GM12878 (cell line): Measurements from ENCODE around the gene TYROBP. TPM values are rescaled to one million over a fixed set of nuclear protein-coding genes. Genes with fewer than 3 reads are reported as not detected.

ENCODE experiments used
- ATAC-seq: fragments of 200-7000 bp; cut with Tn5 transposase; 3 replicates; pipeline ENCODE4 v1.9.1; 2020; ENCODE audit warnings: mild to moderate bottlenecking, moderate library complexity
- BruUV-seq: library from RNA; stranded (reverse); fragments of 400-500 nt; replicated peaks from 2 replicates; lab custom pipeline; 2021; lab: Mats Ljungman, UMichigan
- CTCF ChIA-PET: fragments of 300-600 bp; sonication (Branson Sonifier 250); formaldehyde crosslinking; extraction: SDS; loops from one replicate; lab custom pipeline; 2021; ENCODE audit warnings: inconsistent platforms; lab: Yijun Ruan, JAX
- POLR2A ChIA-PET: fragments of 350-600 bp; formaldehyde crosslinking; extraction: SDS; loops from one replicate; lab custom pipeline; 2021; ENCODE audit warnings: inconsistent platforms; lab: Charles Lee
- RAD21 ChIA-PET: fragments of 300-600 bp; sonication (Branson Sonifier 250); formaldehyde crosslinking; loops from one replicate; lab custom pipeline; 2023; ENCODE audit warnings: antibody characterized with exemption; ENCODE audit not compliant: unreplicated experiment; lab: Charles Lee
- SMC1A ChIA-PET: fragments of 300-600 bp; sonication (Branson Sonifier 250); formaldehyde crosslinking; loops from one replicate; lab custom pipeline; 2023; ENCODE audit not compliant: unreplicated experiment, uncharacterized antibody; lab: Charles Lee
- DNase-seq: peaks from one replicate; pipeline ENCODE4 v3.0.0-alpha.2; 2011; ENCODE audit warnings: low read depth, low spot score
- FAIRE-seq: peaks from 3 replicates; lab custom pipeline; 2011; peaks lifted over from hg19 to GRCh38; lab: Jason Lieb, UNC
- H2AFZ ChIP-seq: 2 replicates; pipeline ENCODE4 v1.6.0; 2011; ENCODE audit warnings: low read depth, low read length, control low read depth; ENCODE audit not compliant: control insufficient read depth
- H3K27ac ChIP-seq: 2 replicates; pipeline ENCODE4 v1.5.1; 2011; ENCODE audit warnings: control low read depth; ENCODE audit not compliant: control insufficient read depth, insufficient read depth
- H3K27me3 ChIP-seq, 2 experiments: replicated peaks in 1 of 2; 2 replicates each; pipeline versions ENCODE4 v1.6.0 to v1.6.1; 2011; ENCODE audit warnings: low read length in 1 of 2; ENCODE audit not compliant: control insufficient read depth in 2 of 2, insufficient read depth in 2 of 2
- H3K36me3 ChIP-seq, 2 experiments: 2 replicates each; pipeline ENCODE4 v1.5.1; 2011; ENCODE audit warnings: low read length in 1 of 2; ENCODE audit not compliant: control insufficient read depth in 2 of 2, insufficient read depth in 2 of 2
- H3K4me1 ChIP-seq: 2 replicates; pipeline ENCODE4 v1.6.1; 2011; ENCODE audit warnings: mild to moderate bottlenecking, low read length, moderate library complexity, mixed read lengths; ENCODE audit not compliant: control insufficient read depth, insufficient read depth
- H3K4me2 ChIP-seq: 2 replicates; pipeline ENCODE4 v1.6.0; 2011; ENCODE audit warnings: control low read depth; ENCODE audit not compliant: control insufficient read depth, insufficient read depth
- H3K4me3 ChIP-seq: fragments of 200-600 bp; sonication (generic); 2 replicates; pipeline ENCODE4 v1.5.1; 2016
- H3K79me2 ChIP-seq: 2 replicates; pipeline ENCODE4 v1.6.0; 2011; ENCODE audit warnings: low read length; ENCODE audit not compliant: control insufficient read depth, insufficient read depth
- H3K9ac ChIP-seq: 2 replicates; pipeline ENCODE4 v1.8.0; 2011; ENCODE audit warnings: low read length, control low read depth, mixed read lengths; ENCODE audit not compliant: control insufficient read depth, insufficient read depth
- H3K9me3 ChIP-seq: replicated peaks from 3 replicates; pipeline ENCODE4 v1.5.1; 2011; ENCODE audit warnings: mild to moderate bottlenecking, low read length; ENCODE audit not compliant: control insufficient read depth, insufficient read depth
- H4K20me1 ChIP-seq: 2 replicates; pipeline ENCODE4 v1.6.0; 2011; ENCODE audit not compliant: control insufficient read depth, insufficient read depth
- CREB1 ChIP-seq: IDR thresholded peaks from 2 replicates; pipeline ENCODE4 v1.6.1; 2012; ENCODE audit warnings: low read depth, mild to moderate bottlenecking, inconsistent platforms
- EP300 ChIP-seq, 2 experiments: fragments of 150-350 bp in 1 of 2; IDR thresholded peaks; 2 replicates each; pipeline ENCODE4 v1.6.1; 2011 to 2012; ENCODE audit warnings: low read depth in 2 of 2, low read length in 2 of 2, borderline replicate concordance in 1 of 2, improper control_type of control experiment in 1 of 2, inconsistent platforms in 1 of 2; ENCODE audit not compliant: control insufficient read depth in 1 of 2
- IRF5 ChIP-seq: fragments of 450-650 bp; IDR thresholded peaks from 2 replicates; pipeline ENCODE4 v1.6.1; 2017; ENCODE audit warnings: borderline replicate concordance
- KAT2A ChIP-seq: conservative IDR thresholded peaks from 2 replicates; pipeline ENCODE4 v1.6.1; 2011; ENCODE audit warnings: low read depth, low read length; ENCODE audit not compliant: control insufficient read depth
- KDM1A ChIP-seq: fragments of 200-600 bp; sonication (generic); IDR thresholded peaks from 2 replicates; pipeline ENCODE4 v1.6.1; 2016; ENCODE audit warnings: borderline replicate concordance
- LARP7 ChIP-seq: fragments of 450-650 bp; IDR thresholded peaks from 2 replicates; pipeline ENCODE4 v1.6.1; 2017; ENCODE audit warnings: mild to moderate bottlenecking
- MEF2A ChIP-seq: IDR thresholded peaks from 2 replicates; pipeline ENCODE4 v1.6.1; 2011; ENCODE audit warnings: low read depth, mild to moderate bottlenecking, low read length, moderate library complexity; ENCODE audit not compliant: insufficient read depth
- MXI1 ChIP-seq: fragments of 150-350 bp; IDR thresholded peaks from 2 replicates; pipeline ENCODE4 v1.6.1; 2011; ENCODE audit warnings: low read depth, mild to moderate bottlenecking, inconsistent platforms, low read length, improper control_type of control experiment
- SKIL ChIP-seq: fragments of 450-650 bp; IDR thresholded peaks from 2 replicates; pipeline ENCODE4 v1.6.1; 2017; ENCODE audit warnings: mild to moderate bottlenecking, low read depth, inconsistent platforms; ENCODE audit not compliant: poor library complexity, severe bottlenecking
- TCF12 ChIP-seq: IDR thresholded peaks from 2 replicates; pipeline ENCODE4 v1.6.1; 2011; ENCODE audit warnings: low read depth, mild to moderate bottlenecking, low read length
- TCF3 ChIP-seq: IDR thresholded peaks from 2 replicates; pipeline ENCODE4 v1.6.1; 2012; ENCODE audit warnings: low read depth, mild to moderate bottlenecking, low read length, borderline replicate concordance; ENCODE audit not compliant: insufficient read depth
- WGBS: methylation state at CpG from one replicate; pipeline ENCODE4 v1.1.6; 2016; ENCODE audit warnings: low lambda C conversion rate; ENCODE audit not compliant: insufficient replicate concordance, insufficient coverage; ENCODE audit errors: missing lambda C conversion rate; 5-methylcytosine and 5-hydroxymethylcytosine counted together
- in situ Hi-C: fragments of 300-500 bp; cut with MboI; formaldehyde crosslinking; loops from 9 replicates; pipeline ENCODE4 v1.14.3; 2018; ENCODE audit warnings: mixed read lengths
- intact Hi-C: fragments of 100-400 bp; cut with micrococcal nuclease; formaldehyde crosslinking; loops from one replicate; pipeline ENCODE4 v1.14.2; 2022; ENCODE audit not compliant: unreplicated experiment
- polyA plus RNA-seq, 11 experiments: library from polyadenylated mRNA; depleted of rRNA in 4 of 11; unstranded in 6 of 11; stranded (reverse) in 5 of 11; fragments of >200 nt; fragmentation: Nextera tagmentation in 4 of 11; fragmentation: Illumina TruSeq in 1 of 11; extraction: Ambion mirVana in 4 of 11; extraction: Trizol in 1 of 11; gene quantifications; 1 replicate in 1 of 11; 2 replicates in 10 of 11; pipeline versions ENCODE4 v1.2.1 to v1.2.3, GENCODE V29; 2011 to 2016; ENCODE audit warnings: inconsistent platforms in 2 of 11, missing spikeins in 2 of 11, low read depth in 1 of 11
- total RNA-seq, 4 experiments: library from RNA; depleted of rRNA in 3 of 4; stranded (reverse); fragments of >200 nt in 3 of 4; fragmentation: Illumina TruSeq in 1 of 4; extraction: Trizol in 1 of 4; gene quantifications; 2 replicates each; pipeline versions ENCODE4 v1.2.1 to v1.2.3, GENCODE V29; 2013 to 2021
- TF ChIP-seq, protein P1 (sequence below): fragments of 450-650 bp; formaldehyde crosslinking; IDR thresholded peaks from 2 replicates; pipeline ENCODE4 v1.5.0; 2022; ENCODE audit warnings: mild to moderate bottlenecking, missing genetic modification characterization

The TYROBP gene
- total and polyA plus RNA-seq, 10 of the 15 experiments (the other 5 are each of a cell fraction or from before 2014, with no cell fraction given), result 0.33 to 2.4 (median 0.58) TPM; not detected in 2

- POLR2A ChIA-PET, result interaction anchor here (0.7 kb wide), 1 partner anchor 72 kb away, joined by 3 read pairs; no protein-coding TSS in a partner anchor
- no peaks in the 10 kb centered on the region for H3K9me3 ChIP-seq
- H3K36me3 ChIP-seq, result no peaks in the 10 kb centered on the region
- no peak overlapping the region for H3K4me2 ChIP-seq
- DNase-seq, result no peak
- RAD21 ChIA-PET, result no interaction called here
- FAIRE-seq, result no peak
- peaks cover 3% of the 10 kb centered on the region; the same call in 1 of the 2 replicates for H3K4me1 ChIP-seq
- SMC1A ChIA-PET, result no interaction called here
- no peak overlapping the region for H3K27ac ChIP-seq
- no TSS peak for BruUV-seq
- no peak overlapping the region for H3K9ac ChIP-seq
- CTCF ChIA-PET, result no interaction called here
- in situ Hi-C loops (no loop called here), intact Hi-C loops (no loop called here)
- ATAC-seq, result no peak
- no peak overlapping the region for H3K4me3 ChIP-seq
- 16% methylated on average over 6 of the region's 6 CpGs for WGBS
- no peak for TF ChIP-seq MEF2A
- no peak for TF ChIP-seq CREB1
- no peak for TF ChIP-seq TCF3
- TF ChIP-seq MXI1, result no peak
- TF ChIP-seq, protein P1, sequence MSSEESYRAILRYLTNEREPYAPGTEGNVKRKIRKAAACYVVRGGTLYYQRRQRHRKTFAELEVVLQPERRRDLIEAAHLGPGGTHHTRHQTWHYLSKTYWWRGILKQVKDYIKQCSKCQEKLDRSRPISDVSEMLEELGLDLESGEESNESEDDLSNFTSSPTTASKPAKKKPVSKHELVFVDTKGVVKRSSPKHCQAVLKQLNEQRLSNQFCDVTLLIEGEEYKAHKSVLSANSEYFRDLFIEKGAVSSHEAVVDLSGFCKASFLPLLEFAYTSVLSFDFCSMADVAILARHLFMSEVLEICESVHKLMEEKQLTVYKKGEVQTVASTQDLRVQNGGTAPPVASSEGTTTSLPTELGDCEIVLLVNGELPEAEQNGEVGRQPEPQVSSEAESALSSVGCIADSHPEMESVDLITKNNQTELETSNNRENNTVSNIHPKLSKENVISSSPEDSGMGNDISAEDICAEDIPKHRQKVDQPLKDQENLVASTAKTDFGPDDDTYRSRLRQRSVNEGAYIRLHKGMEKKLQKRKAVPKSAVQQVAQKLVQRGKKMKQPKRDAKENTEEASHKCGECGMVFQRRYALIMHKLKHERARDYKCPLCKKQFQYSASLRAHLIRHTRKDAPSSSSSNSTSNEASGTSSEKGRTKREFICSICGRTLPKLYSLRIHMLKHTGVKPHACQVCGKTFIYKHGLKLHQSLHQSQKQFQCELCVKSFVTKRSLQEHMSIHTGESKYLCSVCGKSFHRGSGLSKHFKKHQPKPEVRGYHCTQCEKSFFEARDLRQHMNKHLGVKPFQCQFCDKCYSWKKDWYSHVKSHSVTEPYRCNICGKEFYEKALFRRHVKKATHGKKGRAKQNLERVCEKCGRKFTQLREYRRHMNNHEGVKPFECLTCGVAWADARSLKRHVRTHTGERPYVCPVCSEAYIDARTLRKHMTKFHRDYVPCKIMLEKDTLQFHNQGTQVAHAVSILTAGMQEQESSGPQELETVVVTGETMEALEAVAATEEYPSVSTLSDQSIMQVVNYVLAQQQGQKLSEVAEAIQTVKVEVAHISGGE (CRISPR knock-in tag), result no peak
- no peak for TF ChIP-seq LARP7
- TF ChIP-seq EP300 (IDR thresholded peaks at IDR 0.05; ENCODE audit: borderline replicate concordance in 1 of 2, control insufficient read depth in 1 of 2, low read depth in 2 of 2, low read length in 2 of 2), result no peak
- no peak for TF ChIP-seq TCF12
- TF ChIP-seq KDM1A, result no peak
- no peak for TF ChIP-seq SKIL
- no peak for TF ChIP-seq IRF5
- no peak for TF ChIP-seq KAT2A
- H2AFZ ChIP-seq, result no peak overlapping the region
- H3K79me2 ChIP-seq, result no peaks in the 10 kb centered on the region
- peaks cover 14 to 15% of the 10 kb centered on the region in 2 experiments; a peak in 3 of 4 replicates for H3K27me3 ChIP-seq
- no peaks in the 10 kb centered on the region for H4K20me1 ChIP-seq
These were observed 49.8 kb downstream of the TYROBP start for GRCh38 chr19:35858311-35858710.
